Measurements from ENCODE around the gene EMILIN2.

DNA sequence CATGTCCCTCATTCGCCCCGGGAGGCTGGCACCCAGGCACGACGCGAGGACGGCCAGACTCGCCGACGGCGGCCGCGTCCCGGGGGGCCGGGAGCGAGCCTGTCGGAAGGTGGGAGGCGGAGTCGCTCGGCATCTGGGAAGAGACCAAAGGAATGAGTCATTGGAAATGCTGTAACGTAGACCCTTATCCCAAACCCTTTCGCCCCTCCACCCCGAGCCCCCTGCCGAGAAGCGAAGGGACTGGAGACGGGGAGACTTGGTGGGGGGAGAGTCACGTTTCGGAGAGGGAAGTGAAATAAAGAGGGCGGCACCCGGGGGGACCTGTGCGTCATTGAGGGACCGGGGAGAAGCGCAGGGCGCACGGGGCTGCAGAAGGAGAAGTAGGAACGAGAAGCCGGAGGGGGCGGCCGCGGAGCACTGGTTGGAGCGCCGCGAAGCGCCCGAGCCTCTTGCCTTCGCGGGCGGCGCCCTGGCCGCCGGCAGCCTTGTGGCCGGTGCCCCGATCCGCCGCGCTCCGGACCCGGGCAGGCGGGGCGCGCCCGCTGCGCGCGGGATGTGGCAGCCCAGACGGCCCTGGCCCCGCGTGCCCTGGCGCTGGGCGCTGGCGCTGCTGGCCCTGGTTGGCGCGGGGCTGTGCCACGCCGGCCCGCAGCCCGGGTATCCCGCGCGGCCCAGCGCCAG lies at the start of gene EMILIN2:
- TF ChIP-seq ZNF423 (CRISPR knock-in tag; IDR thresholded peaks at IDR 0.05) (0 out of 2 replicates have a peak, but pooled peaks have one; percentile 0), ZNF317 (CRISPR knock-in tag; IDR thresholded peaks at IDR 0.05; ENCODE audit: borderline replicate concordance, low read depth) (no peak), CBFB (CRISPR knock-in tag; IDR thresholded peaks at IDR 0.05; ENCODE audit: low read depth) (no peak), JUN (CRISPR knock-in tag; IDR thresholded peaks at IDR 0.05) (no peak)
- TF ChIP-seq, protein P1, sequence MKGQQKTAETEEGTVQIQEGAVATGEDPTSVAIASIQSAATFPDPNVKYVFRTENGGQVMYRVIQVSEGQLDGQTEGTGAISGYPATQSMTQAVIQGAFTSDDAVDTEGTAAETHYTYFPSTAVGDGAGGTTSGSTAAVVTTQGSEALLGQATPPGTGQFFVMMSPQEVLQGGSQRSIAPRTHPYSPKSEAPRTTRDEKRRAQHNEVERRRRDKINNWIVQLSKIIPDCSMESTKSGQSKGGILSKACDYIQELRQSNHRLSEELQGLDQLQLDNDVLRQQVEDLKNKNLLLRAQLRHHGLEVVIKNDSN (CRISPR knock-in tag; IDR thresholded peaks at IDR 0.05) = no peak

All from WTC11 (cell line).